CD14-positive monocyte (primary cell): ENCODE measurements around the gene ARL5C. TPM values are rescaled to one million over a fixed set of nuclear protein-coding genes. Genes with fewer than 3 reads are reported as not detected.

Experiments used
- DNase-seq, 3 donors: peaks; one replicate each; pipeline ENCODE4 v3.0.0-alpha.2; 2011 to 2022
- H2AFZ ChIP-seq: 2 replicates; pipeline ENCODE4 v1.6.0; 2012; ENCODE audit warnings: mild to moderate bottlenecking, low read depth, low read length, inconsistent platforms; ENCODE audit not compliant: insufficient read depth, poor library complexity, severe bottlenecking
- H3K27ac ChIP-seq, 2 donors: 1 replicate in 1 of 2; 2 replicates in 1 of 2; pipeline ENCODE4 v1.5.1; 2012 to 2013; ENCODE audit warnings: low read length in 2 of 2, control low read depth in 1 of 2, inconsistent platforms in 1 of 2, low read depth in 1 of 2, mild to moderate bottlenecking in 1 of 2
- H3K27me3 ChIP-seq, 2 donors: one replicate each; pipeline versions ENCODE4 v1.6.0 to v1.6.1; 2011 to 2013; ENCODE audit warnings: low read length in 2 of 2; ENCODE audit not compliant: control insufficient read depth in 2 of 2, insufficient read depth in 2 of 2
- H3K36me3 ChIP-seq, 2 donors: replicated peaks in 1 of 2; 1 replicate in 1 of 2; 2 replicates in 1 of 2; pipeline versions ENCODE4 v1.5.1 to v1.6.1; 2012 to 2013; ENCODE audit warnings: low read length in 2 of 2, control low read depth in 1 of 2, inconsistent platforms in 1 of 2, mild to moderate bottlenecking in 1 of 2; ENCODE audit not compliant: insufficient read depth in 2 of 2, control insufficient read depth in 1 of 2
- H3K4me1 ChIP-seq, 2 donors: 1 replicate in 1 of 2; 2 replicates in 1 of 2; pipeline versions ENCODE4 v1.5.1 to v1.6.1; 2012 to 2013; ENCODE audit warnings: low read length in 2 of 2, control low read depth in 1 of 2, inconsistent platforms in 1 of 2, mild to moderate bottlenecking in 1 of 2, moderate library complexity in 1 of 2; ENCODE audit not compliant: insufficient read depth in 2 of 2, control insufficient read depth in 1 of 2
- H3K4me2 ChIP-seq: replicated peaks from 2 replicates; pipeline ENCODE3; 2012; ENCODE audit warnings: low read length, moderate library complexity, mild to moderate bottlenecking; ENCODE audit not compliant: poor library complexity, severe bottlenecking; ENCODE audit errors: extremely low read depth
- H3K4me3 ChIP-seq, 3 experiments: fragments of 200-600 bp in 1 of 3; sonication (generic) in 1 of 3; replicated peaks in 1 of 3; 1 replicate in 2 of 3; 2 replicates in 1 of 3; pipeline ENCODE4 v1.5.1; 2011 to 2013; ENCODE audit warnings: low read length in 3 of 3, mild to moderate bottlenecking in 3 of 3, control low read depth in 2 of 3, low read depth in 2 of 3, inconsistent platforms in 1 of 3, moderate library complexity in 1 of 3
- H3K79me2 ChIP-seq: 2 replicates; pipeline ENCODE4 v1.6.0; 2012; ENCODE audit warnings: mild to moderate bottlenecking, control low read depth, inconsistent platforms, low read length, moderate library complexity; ENCODE audit not compliant: insufficient read depth
- H3K9ac ChIP-seq: 2 replicates; pipeline ENCODE4 v1.6.0; 2017; ENCODE audit warnings: low read length, mild to moderate bottlenecking; ENCODE audit not compliant: insufficient read depth, poor library complexity, severe bottlenecking
- H3K9me3 ChIP-seq, 2 donors: replicated peaks in 1 of 2; 1 replicate in 1 of 2; 2 replicates in 1 of 2; pipeline versions ENCODE4 v1.5.1 to v1.6.1; 2012 to 2013; ENCODE audit warnings: low read length in 2 of 2, control low read depth in 1 of 2; ENCODE audit not compliant: control insufficient read depth in 1 of 2, insufficient read depth in 1 of 2
- H4K20me1 ChIP-seq: 2 replicates; pipeline ENCODE4 v1.6.0; 2012; ENCODE audit warnings: mild to moderate bottlenecking, low read length, control low read depth, moderate library complexity; ENCODE audit not compliant: insufficient read depth
- H3K27ac Mint-ChIP-seq, 7 donors: one replicate each; pipeline ENCODE4 v1.8.0; 2020; ENCODE audit warnings: mild to moderate bottlenecking in 7 of 7, mixed read lengths in 7 of 7, moderate library complexity in 6 of 7, inconsistent platforms in 2 of 7
- H3K27me3 Mint-ChIP-seq, 3 donors: one replicate each; pipeline ENCODE4 v1.8.0; 2021 to 2022; ENCODE audit warnings: low read depth in 3 of 3, mild to moderate bottlenecking in 3 of 3, mixed read lengths in 3 of 3, moderate library complexity in 3 of 3, inconsistent platforms in 1 of 3
- H3K36me3 Mint-ChIP-seq, 2 donors: one replicate each; pipeline ENCODE4 v1.8.0; 2020; ENCODE audit warnings: mixed read lengths in 2 of 2, inconsistent platforms in 1 of 2, mild to moderate bottlenecking in 1 of 2
- H3K4me1 Mint-ChIP-seq: one replicate; pipeline ENCODE4 v1.8.0; 2020; ENCODE audit warnings: mild to moderate bottlenecking, mixed read lengths
- H3K4me3 Mint-ChIP-seq, 2 donors: one replicate each; pipeline ENCODE4 v1.8.0; 2020; ENCODE audit warnings: mild to moderate bottlenecking in 2 of 2, mixed read lengths in 2 of 2, moderate library complexity in 1 of 2
- H3K9me3 Mint-ChIP-seq, 7 donors: one replicate each; pipeline ENCODE4 v1.8.0; 2020 to 2022; ENCODE audit warnings: mixed read lengths in 7 of 7, mild to moderate bottlenecking in 6 of 7, moderate library complexity in 6 of 7, inconsistent platforms in 2 of 7
- CTCF ChIP-seq: fragments of 200-600 bp; IDR thresholded peaks from one replicate; pipeline ENCODE4 v1.8.0; 2022; ENCODE audit warnings: antibody characterized with exemption, mild to moderate bottlenecking
- WGBS: methylation state at CpG from one replicate; pipeline ENCODE4 v1.1.5; 2013; ENCODE audit warnings: missing lambda C conversion rate; ENCODE audit not compliant: insufficient coverage; 5-methylcytosine and 5-hydroxymethylcytosine counted together
- intact Hi-C, 2 donors: fragments of 100-400 bp; cut with micrococcal nuclease; formaldehyde crosslinking; loops; one replicate each; pipeline versions ENCODE4 v1.15.0 to v1.15.1; 2023
- polyA plus RNA-seq, 3 donors: library from polyadenylated mRNA; depleted of rRNA in 1 of 3; unstranded in 2 of 3; stranded (reverse) in 1 of 3; fragments of 300-500 nt in 2 of 3; fragments of >200 nt in 1 of 3; fragmentation: Illumina TruSeq in 2 of 3; gene quantifications; 1 replicate in 2 of 3; 2 replicates in 1 of 3; pipeline ENCODE4 v1.2.3, GENCODE V29; 2012 to 2021

Gene ARL5C
- polyA plus RNA-seq, 3 donors, result 0.04 TPM; not detected in 2

- H3K9me3 ChIP-seq, result no peaks in the 10 kb centered on the region
- H3K4me1 ChIP-seq, result peaks cover 47 to 55% of the 10 kb centered on the region in 2 donors
- TF ChIP-seq CTCF, result no peak
- no peaks in the 10 kb centered on the region for H3K36me3 ChIP-seq
- no peaks in the 10 kb centered on the region for H4K20me1 ChIP-seq
- no peak overlapping the region for H3K9ac ChIP-seq
- H2AFZ ChIP-seq, result no peak overlapping the region
- peaks cover 7% of the 10 kb centered on the region for H3K79me2 ChIP-seq
- no peak overlapping the region for H3K4me3 Mint-ChIP-seq
- H3K4me3 ChIP-seq, result no peak overlapping the region
- H3K4me1 Mint-ChIP-seq, result peaks cover 56% of the 10 kb centered on the region
- no peak overlapping the region for H3K4me2 ChIP-seq
- H3K27me3 Mint-ChIP-seq, result peaks cover 2 to 7% (median 6%) of the 10 kb centered on the region in 3 donors
- H3K36me3 Mint-ChIP-seq, result no peaks in the 10 kb centered on the region
- no peak overlapping the region for H3K27ac ChIP-seq
- WGBS, result 69% methylated on average over 2 of the region's 6 CpGs
- intact Hi-C loops, result no loop called here
- peaks cover 0 to 7% (median 3%) of the 10 kb centered on the region in 7 donors for H3K9me3 Mint-ChIP-seq
- DNase-seq, result no peak
- no peaks in the 10 kb centered on the region for H3K27me3 ChIP-seq
- peak overlapping the region in 1 of 7 donors; percentile 52 for H3K27ac Mint-ChIP-seq
Measured at GRCh38 chr17:39170558-39170957, 4.6 kb upstream of the ARL5C start.

- H2AFZ ChIP-seq, result no peak overlapping the region
Measured at GRCh38 chr17:39170109-39170508, 4.1 kb upstream of the ARL5C start.

More at GRCh38 chr17:39170109-39170508, 4.1 kb upstream of the ARL5C start:
- no peaks in the 10 kb centered on the region for H4K20me1 ChIP-seq
- no peak overlapping the region for H3K27ac ChIP-seq
- Mint-ChIP-seq H3K9me3 (peaks cover 0 to 7% (median 3%) of the 10 kb centered on the region in 7 donors), H3K36me3 (no peaks in the 10 kb centered on the region), H3K4me1 (peaks cover 54% of the 10 kb centered on the region), H3K27me3 (peaks cover 2 to 4% (median 3%) of the 10 kb centered on the region in 3 donors), H3K4me3 (no peak overlapping the region), H3K27ac (peak overlapping the region in 1 of 7 donors; percentile 45)
- H3K9me3 ChIP-seq, result no peaks in the 10 kb centered on the region
- H3K9ac ChIP-seq, result no peak overlapping the region
- peaks cover 47 to 55% of the 10 kb centered on the region in 2 donors for H3K4me1 ChIP-seq
- intact Hi-C loops, result no loop called here
- peaks cover 12% of the 10 kb centered on the region for H3K79me2 ChIP-seq
- no peak overlapping the region for H3K4me3 ChIP-seq
- H3K27me3 ChIP-seq, result no peaks in the 10 kb centered on the region
- TF ChIP-seq CTCF, result no peak
- no peaks in the 10 kb centered on the region for H3K36me3 ChIP-seq
- WGBS, result 0% methylated on average over 1 of the region's 4 CpGs
- no peak for DNase-seq
- no peak overlapping the region for H3K4me2 ChIP-seq
